HepG2 (cell line): ENCODE measurements around the gene MYD88. TPM values are rescaled to one million over a fixed set of nuclear protein-coding genes. Genes with fewer than 3 reads are reported as not detected.
A peak's percentile ranks its signal among the peaks of the same experiment; 100 is the strongest.

Source experiments
- ASH2L ChIP-seq: fragments of 300-600, 200-600 bp; sonication (generic); IDR thresholded peaks from 2 replicates; pipeline ENCODE4 v1.7.0; 2017; ENCODE audit warnings: low read depth, mild to moderate bottlenecking, moderate library complexity, mixed read lengths, low read length; ENCODE audit not compliant: insufficient read length
- ATF4 ChIP-seq, 2 experiments: fragments of 450-650 bp in 1 of 2; sonication (generic) in 1 of 2; formaldehyde crosslinking; IDR thresholded peaks; 2 replicates each; pipeline versions ENCODE4 v1.5.0 to v1.8.0; 2020 to 2022; ENCODE audit warnings: mild to moderate bottlenecking in 1 of 2, missing genetic modification reagents in 1 of 2
- BCL6 ChIP-seq: IDR thresholded peaks from 2 replicates; pipeline ENCODE4 v1.6.1; 2016; ENCODE audit warnings: missing genetic modification reagents, missing compliant biosample characterization
- HMG20B ChIP-seq: conservative IDR thresholded peaks from 2 replicates; pipeline ENCODE4 v1.6.1; 2016; ENCODE audit warnings: missing genetic modification reagents, missing compliant biosample characterization
- IRF9 ChIP-seq: sonication (generic); formaldehyde crosslinking; IDR thresholded peaks from 2 replicates; pipeline ENCODE4 v1.8.0; 2022; ENCODE audit warnings: missing genetic modification reagents, mild to moderate bottlenecking, borderline replicate concordance
- KIAA2018 ChIP-seq: sonication (generic); formaldehyde crosslinking; IDR thresholded peaks from 2 replicates; pipeline ENCODE4 v1.5.0; 2020; ENCODE audit warnings: mild to moderate bottlenecking, missing genetic modification reagents, borderline replicate concordance
- MIXL1 ChIP-seq: IDR thresholded peaks from 2 replicates; pipeline ENCODE4 v1.6.1; 2016
- MZF1 ChIP-seq: sonication (generic); formaldehyde crosslinking; IDR thresholded peaks from 2 replicates; pipeline ENCODE4 v1.8.1; 2023; ENCODE audit warnings: mild to moderate bottlenecking, missing genetic modification reagents, borderline replicate concordance
- PBX3 ChIP-seq: sonication (generic); formaldehyde crosslinking; IDR thresholded peaks from 2 replicates; pipeline ENCODE4 v1.8.1; 2023; ENCODE audit warnings: missing genetic modification reagents, inconsistent platforms, borderline replicate concordance
- RBAK ChIP-seq: sonication (generic); formaldehyde crosslinking; IDR thresholded peaks from 2 replicates; pipeline ENCODE4 v1.5.1; 2020; ENCODE audit warnings: mild to moderate bottlenecking, missing genetic modification reagents
- REST ChIP-seq, 2 experiments: IDR thresholded peaks; 2 replicates each; pipeline ENCODE4 v1.6.1; 2011 to 2012; ENCODE audit warnings: low read length in 2 of 2, borderline replicate concordance in 1 of 2, low read depth in 1 of 2, mild to moderate bottlenecking in 1 of 2, moderate library complexity in 1 of 2
- ZNF12 ChIP-seq: sonication (generic); formaldehyde crosslinking; IDR thresholded peaks from 2 replicates; pipeline ENCODE4 v1.5.0; 2020; ENCODE audit warnings: missing genetic modification reagents
- ZNF253 ChIP-seq: sonication (generic); formaldehyde crosslinking; IDR thresholded peaks from 2 replicates; pipeline ENCODE4 v1.8.0; 2022; ENCODE audit warnings: mild to moderate bottlenecking, missing genetic modification reagents, borderline replicate concordance
- ZNF605 ChIP-seq: sonication (generic); formaldehyde crosslinking; IDR thresholded peaks from 2 replicates; pipeline ENCODE4 v1.8.0; 2022; ENCODE audit warnings: mild to moderate bottlenecking, missing genetic modification reagents
- polyA plus RNA-seq, 8 experiments: library from polyadenylated mRNA; depleted of rRNA in 3 of 8; stranded (reverse) in 7 of 8; unstranded in 1 of 8; fragments of >200 nt; fragmentation: Illumina TruSeq in 4 of 8; extraction: Trizol in 4 of 8; gene quantifications; 2 replicates each; pipeline versions ENCODE4 v1.2.1 to v1.2.3, GENCODE V29; 2011 to 2016; ENCODE audit warnings: low read depth in 4 of 8, missing spikeins in 1 of 8, mixed read lengths in 1 of 8; ENCODE audit not compliant: insufficient read depth in 1 of 8
- total RNA-seq, 5 experiments: library from RNA; depleted of rRNA; stranded (reverse); fragments of >200 nt; fragmentation: Illumina TruSeq; extraction: Trizol; gene quantifications; 2 replicates each; pipeline ENCODE4 v1.2.3, GENCODE V29; 2016; ENCODE audit warnings: low read depth in 1 of 5

Gene MYD88
- total and polyA plus RNA-seq, 2 of the 13 experiments (the other 11 are each of a cell fraction or from before 2014, with no cell fraction given), result 7.6 to 32.7 TPM

GRCh38 chr3:38130631-38131065 is 7.8 kb upstream of the MYD88 start (continued):
- TF ChIP-seq KIAA2018 (CRISPR knock-in tag) (no peak), ZNF605 (no peak), MZF1 (CRISPR knock-in tag) (no peak), PBX3 (CRISPR knock-in tag) (no peak), ZNF253 (CRISPR knock-in tag) (no peak), HMG20B (no peak), ZNF12 (no peak), MIXL1 (CRISPR knock-in tag) (peak; percentile 62; the same call in 1 of the 2 replicates), IRF9 (CRISPR knock-in tag) (no peak), RBAK (no peak), REST (IDR thresholded peaks at IDR 0.05; ENCODE audit: borderline replicate concordance in 1 of 2, low read depth in 1 of 2, low read length in 2 of 2) (no peak), ASH2L (peak; percentile 57), ATF4 (CRISPR knock-in tag; IDR thresholded peaks at IDR 0.05) (no peak), BCL6 (peak; percentile 86)
